HCT116 (cell line): Measurements from ENCODE around the gene TMEM135. TPM values are rescaled to one million over a fixed set of nuclear protein-coding genes. Genes with fewer than 3 reads are reported as not detected.
"Not testable (repeated sequence)": the region's sequence is repeated elsewhere in the genome, so short reads cannot be mapped to it uniquely, and the experiment has no call there.

Source experiments
- ATAC-seq: fragments of 200-7000 bp; cut with Tn5 transposase; 2 replicates; pipeline ENCODE4 v1.9.1; 2020; ENCODE audit warnings: mild to moderate bottlenecking, moderate library complexity
- BruUV-seq: library from RNA; stranded (reverse); fragments of 400-500 nt; replicated peaks from 2 replicates; lab custom pipeline; 2021; lab: Mats Ljungman, UMichigan
- CTCF ChIA-PET: fragments of 300-600 bp; sonication (Branson Sonifier 250); formaldehyde crosslinking; loops from one replicate; lab custom pipeline; 2021; ENCODE audit warnings: antibody characterized with exemption; lab: Charles Lee
- POLR2A ChIA-PET: fragments of 300-600, 350-600 bp; sonication (Branson Sonifier 250); formaldehyde crosslinking; loops from one replicate; lab custom pipeline; 2021; ENCODE audit warnings: antibody characterized with exemption; lab: Charles Lee
- RAD21 ChIA-PET, 2 experiments: fragments of 300-600 bp; sonication (Branson Sonifier 250); formaldehyde crosslinking; loops; one replicate each; lab custom pipeline; 2023; ENCODE audit warnings: low total read pairs in 2 of 2; ENCODE audit not compliant: uncharacterized antibody in 2 of 2, unreplicated experiment in 2 of 2, low non-redundant PET in 1 of 2; lab: Charles Lee
- DNase-seq: peaks from one replicate; pipeline ENCODE4 v3.0.0-alpha.2; 2010; ENCODE audit warnings: low read depth, low spot score
- H2AFZ ChIP-seq: fragments of 200-600 bp; shearing (Covaris generic), sonication (generic); 2 replicates; pipeline ENCODE4 v1.6.1; 2017; ENCODE audit warnings: low read depth, mixed run types, mixed read lengths, antibody characterized with exemption, low read length; ENCODE audit not compliant: poor library complexity, severe bottlenecking
- H3K27ac ChIP-seq: 2 replicates; pipeline ENCODE4 v1.5.1; 2012; ENCODE audit warnings: low read depth, low read length
- H3K27me3 ChIP-seq: fragments of 200-600 bp; sonication (generic); 2 replicates; pipeline ENCODE4 v1.6.1; 2016; ENCODE audit warnings: mixed run types, low read length, mixed read lengths; ENCODE audit not compliant: insufficient read depth
- H3K36me3 ChIP-seq, 2 experiments: fragments of 200-500 bp in 1 of 2; fragments of 200-600 bp in 1 of 2; sonication (Bioruptor generic) in 1 of 2; sonication (generic) in 1 of 2; 2 replicates each; pipeline versions ENCODE4 v1.5.1 to v1.6.1; 2014 to 2016; ENCODE audit warnings: low read length in 2 of 2, inconsistent platforms in 1 of 2, mixed read lengths in 1 of 2, mixed run types in 1 of 2; ENCODE audit not compliant: insufficient read depth in 2 of 2, control insufficient read depth in 1 of 2
- H3K4me1 ChIP-seq, 2 experiments: fragments of 200-600 bp in 1 of 2; sonication (generic) in 1 of 2; 2 replicates each; pipeline versions ENCODE4 v1.5.1 to v1.6.1; 2012 to 2017; ENCODE audit warnings: low read length in 2 of 2, inconsistent platforms in 1 of 2, mild to moderate bottlenecking in 1 of 2, mixed read lengths in 1 of 2, mixed run types in 1 of 2, moderate library complexity in 1 of 2; ENCODE audit not compliant: insufficient read depth in 2 of 2, control insufficient read depth in 1 of 2
- H3K4me2 ChIP-seq: fragments of 200-600 bp; sonication (generic); 2 replicates; pipeline ENCODE4 v1.6.1; 2017; ENCODE audit warnings: mixed run types, low read length, mixed read lengths
- H3K4me3 ChIP-seq, 2 experiments: fragments of 200-600 bp in 1 of 2; sonication (generic) in 1 of 2; replicated peaks in 1 of 2; 2 replicates each; pipeline ENCODE4 v1.5.1; 2011 to 2016; ENCODE audit warnings: low read length in 2 of 2, control low read depth in 1 of 2, low read depth in 1 of 2, mild to moderate bottlenecking in 1 of 2, mixed read lengths in 1 of 2, mixed run types in 1 of 2
- H3K79me2 ChIP-seq: fragments of 200-600 bp; sonication (generic); 2 replicates; pipeline ENCODE4 v1.6.1; 2017; ENCODE audit warnings: mild to moderate bottlenecking, mixed run types, low read length, moderate library complexity, mixed read lengths; ENCODE audit not compliant: insufficient read depth
- H3K9ac ChIP-seq: fragments of 200-600 bp; sonication (generic); 2 replicates; pipeline ENCODE4 v1.6.1; 2016; ENCODE audit warnings: low read length, mixed read lengths
- H3K9me2 ChIP-seq: fragments of 200-600 bp; sonication (generic), shearing (Covaris generic); 2 replicates; pipeline ENCODE4 v1.6.1; 2017; ENCODE audit warnings: mixed run types, mild to moderate bottlenecking, moderate library complexity; ENCODE audit not compliant: insufficient read depth
- H3K9me3 ChIP-seq, 2 experiments: fragments of 200-500 bp in 1 of 2; fragments of 200-600 bp in 1 of 2; sonication (Bioruptor generic) in 1 of 2; sonication (generic) in 1 of 2; 2 replicates each; pipeline ENCODE4 v1.6.1; 2014 to 2017; ENCODE audit warnings: low read length in 2 of 2, mixed read lengths in 2 of 2, inconsistent platforms in 1 of 2, low read depth in 1 of 2, mild to moderate bottlenecking in 1 of 2, mixed run types in 1 of 2, moderate library complexity in 1 of 2; ENCODE audit not compliant: control insufficient read depth in 1 of 2, insufficient read depth in 1 of 2
- H4K20me1 ChIP-seq: fragments of 200-600 bp; sonication (generic), shearing (Covaris generic); 2 replicates; pipeline ENCODE4 v1.6.1; 2017; ENCODE audit warnings: mixed run types, mild to moderate bottlenecking, moderate library complexity; ENCODE audit not compliant: insufficient read depth
- CBX3 ChIP-seq: IDR thresholded peaks from 2 replicates; pipeline ENCODE4 v1.6.1; 2012; ENCODE audit warnings: low read depth
- ELF1 ChIP-seq: IDR thresholded peaks from 2 replicates; pipeline ENCODE4 v1.6.1; 2012; ENCODE audit warnings: low read depth, borderline replicate concordance
- EZH2phosphoT487 ChIP-seq: fragments of 200-600 bp; IDR thresholded peaks from 2 replicates; pipeline ENCODE4 v1.6.1; 2018; ENCODE audit warnings: antibody characterized with exemption, borderline replicate concordance
- FOSL1 ChIP-seq: IDR thresholded peaks from 2 replicates; pipeline ENCODE4 v1.6.1; 2012; ENCODE audit warnings: low read depth
- JUND ChIP-seq: IDR thresholded peaks from 2 replicates; pipeline ENCODE4 v1.6.1; 2012
- POLR2A ChIP-seq: IDR thresholded peaks from 2 replicates; pipeline ENCODE4 v1.7.0; 2011; ENCODE audit warnings: borderline replicate concordance; ENCODE audit not compliant: insufficient read depth, insufficient read length; ENCODE audit errors: extremely low read depth
- SIN3A ChIP-seq: IDR thresholded peaks from 2 replicates; pipeline ENCODE4 v1.6.1; 2012; ENCODE audit warnings: low read depth
- SP1 ChIP-seq: IDR thresholded peaks from 2 replicates; pipeline ENCODE4 v1.6.1; 2012; ENCODE audit warnings: low read depth
- SRF ChIP-seq: IDR thresholded peaks from 2 replicates; pipeline ENCODE4 v1.6.1; 2012; ENCODE audit warnings: low read depth
- YY1 ChIP-seq: IDR thresholded peaks from 2 replicates; pipeline ENCODE4 v1.6.1; 2011; ENCODE audit warnings: low read length, low read depth, moderate library complexity, mild to moderate bottlenecking; ENCODE audit not compliant: insufficient replicate concordance; ENCODE audit errors: extremely low read depth
- ZFX ChIP-seq: fragments of 450-650 bp; IDR thresholded peaks from 2 replicates; pipeline ENCODE4 v1.6.1; 2017
- intact Hi-C: fragments of 100-400 bp; cut with micrococcal nuclease; formaldehyde crosslinking; loops from 2 replicates; pipeline ENCODE4 v1.10.0; 2022
- total RNA-seq: library from RNA; stranded (reverse); gene quantifications from one replicate; pipeline ENCODE4 v1.2.1, GENCODE V29; 2021; ENCODE audit not compliant: unreplicated experiment

TMEM135 gene
- total RNA-seq, 1 experiment from 2014 or later = 50.6 TPM

- TF ChIP-seq EZH2phosphoT487 (no peak), YY1 (no peak), CBX3 (no peak), SP1 (no peak), FOSL1 (no peak), POLR2A (no peak), SRF (no peak), SIN3A (no peak), ELF1 (no peak), ZFX (no peak), JUND (no peak)
- no TSS peak for BruUV-seq
- Histone ChIP-seq H3K9me3 (no peaks in the 10 kb centered on the region), H3K9me2 (no peaks in the 10 kb centered on the region), H4K20me1 (no peaks in the 10 kb centered on the region), H3K27me3 (no peaks in the 10 kb centered on the region), H3K27ac (no peak overlapping the region), H3K79me2 (no peaks in the 10 kb centered on the region), H2AFZ (no peak overlapping the region), H3K4me1 (peaks cover 4 to 6% of the 10 kb centered on the region in 2 experiments; a peak in 2 of 4 replicates), H3K4me2 (no peak overlapping the region), H3K36me3 (no peaks in the 10 kb centered on the region), H3K9ac (no peak overlapping the region), H3K4me3 (no peak overlapping the region)
- ATAC-seq (no peak), DNase-seq (no peak)
- RAD21 ChIA-PET = no interaction called here
- POLR2A ChIA-PET = no interaction called here
- CTCF ChIA-PET = no interaction called here
- intact Hi-C loops = no loop called here
These were observed 46.4 kb upstream of the TMEM135 start for GRCh38 chr11:86991341-86991740.

GRCh38 chr11:86992340-86992739 lies 45.4 kb upstream of the TMEM135 start:
- DNase-seq, BruUV-seq, RAD21 ChIA-PET, H3K36me3 ChIP-seq, H3K9me2 ChIP-seq, H3K4me3 ChIP-seq, H3K4me1 ChIP-seq, H2AFZ ChIP-seq, ATAC-seq, intact Hi-C loops, CTCF ChIA-PET, H3K79me2 ChIP-seq, POLR2A ChIA-PET, H3K9me3 ChIP-seq, H3K4me2 ChIP-seq, H3K9ac ChIP-seq, H3K27ac ChIP-seq, H4K20me1 ChIP-seq, H3K27me3 ChIP-seq: not testable (repeated sequence)
